Progenitor cell of endocrine pancreas (in vitro differentiated cells): ENCODE measurements around the gene NT5DC1. TPM values are rescaled to one million over a fixed set of nuclear protein-coding genes. Genes with fewer than 3 reads are reported as not detected.
"Not testable (repeated sequence)": the region's sequence is repeated elsewhere in the genome, so short reads cannot be mapped to it uniquely, and the experiment has no call there.

ENCODE experiments used
- DNase-seq: peaks from one replicate; pipeline ENCODE4 v3.0.0; 2021; ENCODE audit warnings: low spot score; ENCODE audit not compliant: unreplicated experiment
- H3K27ac Mint-ChIP-seq: 2 replicates; pipeline ENCODE4 v1.8.0; 2021; ENCODE audit warnings: mild to moderate bottlenecking, moderate library complexity, mixed read lengths
- H3K27me3 Mint-ChIP-seq: 2 replicates; pipeline ENCODE4 v1.8.0; 2021; ENCODE audit warnings: mixed read lengths
- H3K36me3 Mint-ChIP-seq: 2 replicates; pipeline ENCODE4 v1.8.0; 2022; ENCODE audit warnings: mixed read lengths; ENCODE audit not compliant: insufficient read depth
- H3K4me1 Mint-ChIP-seq: 2 replicates; pipeline ENCODE4 v1.8.0; 2021; ENCODE audit warnings: low read depth, mixed read lengths
- H3K4me3 Mint-ChIP-seq: 2 replicates; pipeline ENCODE4 v1.8.0; 2021; ENCODE audit warnings: low read depth, mild to moderate bottlenecking, moderate library complexity, mixed read lengths
- H3K9me3 Mint-ChIP-seq: 2 replicates; pipeline ENCODE4 v1.8.0; 2021; ENCODE audit warnings: low read depth, mixed read lengths
- CTCF ChIP-seq: fragments of 200-600 bp; sonication (generic); IDR thresholded peaks from one replicate; pipeline ENCODE4 v1.5.0; 2021; ENCODE audit warnings: antibody characterized with exemption, mild to moderate bottlenecking; ENCODE audit not compliant: unreplicated experiment
- total RNA-seq: library from RNA; stranded (reverse); gene quantifications from 2 replicates; pipeline ENCODE4 v1.2.1, GENCODE V29; 2021

NT5DC1 gene
- total RNA-seq, 1 donor from 2014 or later: 54.9 TPM

DNA sequence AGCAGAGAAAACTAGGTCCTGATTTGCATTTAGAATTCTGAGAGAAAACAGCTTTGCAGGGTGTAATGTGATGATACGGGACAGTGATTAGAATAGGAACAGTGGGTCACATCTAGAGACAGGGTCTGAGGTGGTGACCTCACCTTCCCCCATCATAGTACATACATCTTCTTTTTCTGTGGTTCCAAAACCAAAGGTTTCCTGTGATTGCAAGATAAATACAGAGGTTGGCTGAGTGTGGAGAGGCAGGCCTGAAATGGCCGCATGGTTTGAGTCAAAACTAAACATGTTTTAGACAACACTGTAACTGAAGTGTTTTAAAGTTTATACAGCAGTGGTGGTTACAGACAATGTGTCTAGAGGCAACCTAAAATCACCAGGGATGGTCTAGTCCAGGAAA is 10.4 kb upstream of the NT5DC1 start:
- H3K36me3 Mint-ChIP-seq: peaks cover 1% of the 10 kb centered on the region
- no peak for DNase-seq
- H3K27ac Mint-ChIP-seq: no peak overlapping the region
- H3K27me3 Mint-ChIP-seq: no peaks in the 10 kb centered on the region
- peaks cover 8% of the 10 kb centered on the region for H3K9me3 Mint-ChIP-seq
- H3K4me1 Mint-ChIP-seq: no peaks in the 10 kb centered on the region
- no peak overlapping the region for H3K4me3 Mint-ChIP-seq
- TF ChIP-seq CTCF: no peak

DNA sequence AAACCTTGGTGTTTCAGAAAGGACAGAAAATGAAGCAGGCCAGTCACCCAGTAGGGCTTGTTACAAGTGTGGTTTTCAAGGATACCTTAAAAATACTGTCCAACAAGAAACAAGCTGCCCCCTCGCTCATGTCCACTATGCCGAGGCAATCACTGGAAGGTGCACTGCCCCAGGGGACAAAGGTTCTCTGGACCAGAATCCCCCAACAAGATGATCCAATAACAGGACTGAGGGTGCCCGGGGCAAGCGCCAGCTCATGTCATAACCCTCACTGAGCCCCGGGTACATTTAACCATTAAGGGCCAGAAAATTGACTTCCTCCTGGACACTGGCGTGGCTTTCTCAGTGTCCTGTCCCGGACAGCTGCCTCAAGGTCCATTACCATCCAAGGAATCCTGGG is 6.6 kb upstream of the NT5DC1 start:
- H3K36me3 Mint-ChIP-seq: peaks cover 6% of the 10 kb centered on the region
- DNase-seq: no peak
- no peaks in the 10 kb centered on the region for H3K27me3 Mint-ChIP-seq
- H3K27ac Mint-ChIP-seq: no peak overlapping the region
- no peak overlapping the region for H3K4me3 Mint-ChIP-seq
- no peak for TF ChIP-seq CTCF
- H3K9me3 Mint-ChIP-seq: peaks cover 23% of the 10 kb centered on the region
- H3K4me1 Mint-ChIP-seq: no peaks in the 10 kb centered on the region

DNA sequence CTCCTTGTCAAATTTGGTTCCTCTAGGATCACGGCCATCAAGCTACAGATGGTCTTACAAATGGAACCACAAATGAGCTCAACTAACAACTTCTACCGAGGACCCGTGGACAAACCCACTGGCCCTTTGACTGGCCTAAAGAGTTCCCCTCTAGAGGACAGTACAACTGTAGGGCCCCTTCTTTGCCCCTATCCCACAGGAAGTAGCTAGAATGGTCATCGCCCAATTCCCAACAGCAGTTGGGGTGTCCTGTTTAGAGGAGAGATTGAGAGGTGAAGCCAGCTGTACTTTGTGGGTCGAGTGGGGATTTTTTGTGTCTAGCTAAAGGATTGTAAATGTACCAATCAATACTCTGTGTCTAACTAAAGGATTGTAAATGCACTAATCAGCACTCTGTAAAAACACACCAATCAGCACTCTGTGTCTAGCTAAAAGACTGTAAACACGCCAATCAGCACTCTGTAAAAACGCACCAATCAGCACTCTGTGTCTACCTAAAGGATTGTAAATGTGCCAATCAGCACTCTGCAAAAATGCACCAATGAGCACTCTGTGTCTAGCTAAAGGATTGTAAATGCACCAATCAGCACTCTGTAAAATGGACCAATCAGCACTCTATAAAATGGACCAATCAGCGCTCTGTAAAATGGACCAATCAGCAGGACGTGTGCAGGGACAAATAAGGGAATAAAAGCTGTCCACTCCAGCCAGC is 4.4 kb upstream of the NT5DC1 start:
- H3K4me1 Mint-ChIP-seq, H3K27me3 Mint-ChIP-seq, DNase-seq, H3K27ac Mint-ChIP-seq, H3K36me3 Mint-ChIP-seq, H3K4me3 Mint-ChIP-seq: not testable (repeated sequence)
- H3K9me3 Mint-ChIP-seq: peaks cover 23% of the 10 kb centered on the region

DNA sequence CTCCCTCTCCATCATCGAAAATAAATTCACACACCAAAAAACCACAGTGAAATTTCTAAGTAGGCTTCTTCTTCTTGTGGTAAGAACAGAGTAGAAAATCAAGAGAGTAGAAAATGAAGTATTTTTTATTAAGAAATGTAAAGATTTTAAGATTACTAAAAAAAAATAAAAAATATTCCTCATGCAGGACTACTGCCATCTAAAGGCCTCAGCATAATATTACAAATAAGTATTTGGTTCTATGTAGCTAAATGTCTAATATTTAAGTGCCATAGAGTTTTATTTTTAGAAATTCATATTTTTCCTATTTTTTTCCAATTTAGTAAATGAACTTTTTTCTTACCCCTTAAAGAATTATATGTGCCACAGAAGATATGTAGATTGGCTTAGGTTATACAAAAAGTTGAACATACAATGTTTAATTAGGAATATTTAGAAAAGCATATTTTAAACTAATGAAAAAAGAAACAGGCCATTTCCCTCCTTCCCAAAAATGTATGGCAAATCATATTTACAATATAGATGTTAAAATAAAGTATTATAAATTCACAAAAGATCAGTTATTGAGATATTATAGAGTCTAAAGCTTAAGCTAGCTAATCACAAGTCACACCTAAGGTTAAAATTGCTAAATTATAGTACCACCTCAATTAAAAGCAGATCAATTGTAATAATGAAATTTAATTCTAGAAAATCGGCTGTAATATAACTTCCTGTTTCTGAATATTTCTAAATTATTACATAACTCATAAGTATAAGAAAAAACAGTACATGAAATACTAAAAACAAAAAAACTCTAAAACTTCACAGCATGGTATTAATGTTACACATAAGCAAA is 3.5 kb upstream of the NT5DC1 start:
- H3K36me3 Mint-ChIP-seq: peaks cover 6% of the 10 kb centered on the region
- TF ChIP-seq CTCF: peak; percentile 63
- H3K9me3 Mint-ChIP-seq: peaks cover 21% of the 10 kb centered on the region
- peaks cover 13% of the 10 kb centered on the region for H3K4me1 Mint-ChIP-seq
- no peak overlapping the region for H3K4me3 Mint-ChIP-seq
- H3K27me3 Mint-ChIP-seq: no peaks in the 10 kb centered on the region
- H3K27ac Mint-ChIP-seq: no peak overlapping the region
- DNase-seq: no peak

- H3K27me3 Mint-ChIP-seq: no peaks in the 10 kb centered on the region
- H3K36me3 Mint-ChIP-seq: peaks cover 8% of the 10 kb centered on the region
- peaks cover 21% of the 10 kb centered on the region for H3K9me3 Mint-ChIP-seq
- H3K27ac Mint-ChIP-seq: no peak overlapping the region
- H3K4me1 Mint-ChIP-seq: peaks cover 25% of the 10 kb centered on the region
- no peak for DNase-seq
- TF ChIP-seq CTCF: no peak
- no peak overlapping the region for H3K4me3 Mint-ChIP-seq
Observed at GRCh38 chr6:116099036-116099435, 1.6 kb upstream of the NT5DC1 start.
